Fibroblast of the conjunctiva (primary cell): ENCODE results near the gene PRG3.

Experiments used
- DNase-seq: peaks from one replicate; pipeline ENCODE4 v3.0.0-alpha.2; 2010; ENCODE audit warnings: low read depth

The PRG3 gene, protein sequence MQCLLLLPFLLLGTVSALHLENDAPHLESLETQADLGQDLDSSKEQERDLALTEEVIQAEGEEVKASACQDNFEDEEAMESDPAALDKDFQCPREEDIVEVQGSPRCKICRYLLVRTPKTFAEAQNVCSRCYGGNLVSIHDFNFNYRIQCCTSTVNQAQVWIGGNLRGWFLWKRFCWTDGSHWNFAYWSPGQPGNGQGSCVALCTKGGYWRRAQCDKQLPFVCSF

GRCh38 chr11:57380975-57381374 lies at the start of gene PRG3:
TSS of gene PRG3 (minus strand) at chr11:57381150. CDS start at chr11:57380708, 442 bp downstream.
- DNase-seq, result no peak

DNA sequence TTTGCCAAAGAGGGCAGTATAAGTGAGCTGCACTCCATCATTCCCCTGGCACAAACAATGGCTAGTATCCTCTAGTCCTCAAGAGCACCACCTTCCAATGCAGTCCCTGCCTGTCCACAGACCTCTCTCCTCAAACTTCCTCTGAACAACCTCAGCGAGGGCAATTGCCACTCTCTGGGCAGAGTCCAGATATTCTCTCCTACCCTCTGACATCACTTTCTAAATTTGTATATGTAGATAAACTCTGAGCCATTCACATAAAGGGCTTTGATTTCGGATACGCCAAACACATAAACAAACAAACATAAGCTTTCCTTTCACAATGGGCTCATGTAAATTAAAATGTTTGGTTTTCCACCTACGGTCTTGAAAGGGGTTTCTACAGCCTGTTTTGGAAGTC lies 49.0 kb upstream of the PRG3 start:
- DNase-seq, result no peak

DNA sequence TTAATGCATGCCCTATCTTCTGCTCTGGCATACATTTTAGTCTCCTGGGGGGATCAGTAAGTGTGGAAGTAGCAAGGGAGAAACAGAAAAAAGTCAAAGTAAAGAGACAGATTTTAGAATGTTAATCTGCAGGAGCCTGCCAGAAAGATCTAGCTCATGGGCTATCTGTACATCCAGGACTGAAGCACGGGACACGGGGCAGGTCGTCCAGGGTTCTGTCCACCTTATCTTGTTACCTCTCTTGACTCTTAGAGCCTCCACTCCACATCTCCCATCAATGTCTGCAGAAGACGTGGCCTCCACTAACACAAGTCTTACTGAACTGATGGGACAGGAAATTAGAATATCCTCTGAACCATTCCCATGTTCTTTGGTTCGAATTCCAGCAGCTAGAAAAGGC lies 47.7 kb upstream of the PRG3 start:
- no peak for DNase-seq

DNA sequence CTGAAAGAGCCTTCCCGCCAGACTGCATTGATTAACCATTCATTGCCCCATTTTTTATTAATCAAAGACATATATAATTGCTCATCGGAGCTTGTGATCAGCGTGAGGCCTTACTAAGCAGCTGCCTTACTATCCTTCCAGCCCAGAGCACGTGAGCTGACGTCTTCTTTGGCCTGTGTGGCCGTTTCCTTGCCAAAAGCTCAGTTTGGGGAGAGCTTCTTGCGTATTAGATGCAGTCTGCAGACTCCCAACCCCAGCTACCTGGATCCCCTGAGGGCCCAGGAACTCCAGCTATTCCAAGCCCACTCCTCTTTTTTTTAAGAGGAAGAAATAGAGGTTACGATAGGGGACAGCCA lies 46.8 kb upstream of the PRG3 start:
- peak; percentile 84 for DNase-seq

DNA sequence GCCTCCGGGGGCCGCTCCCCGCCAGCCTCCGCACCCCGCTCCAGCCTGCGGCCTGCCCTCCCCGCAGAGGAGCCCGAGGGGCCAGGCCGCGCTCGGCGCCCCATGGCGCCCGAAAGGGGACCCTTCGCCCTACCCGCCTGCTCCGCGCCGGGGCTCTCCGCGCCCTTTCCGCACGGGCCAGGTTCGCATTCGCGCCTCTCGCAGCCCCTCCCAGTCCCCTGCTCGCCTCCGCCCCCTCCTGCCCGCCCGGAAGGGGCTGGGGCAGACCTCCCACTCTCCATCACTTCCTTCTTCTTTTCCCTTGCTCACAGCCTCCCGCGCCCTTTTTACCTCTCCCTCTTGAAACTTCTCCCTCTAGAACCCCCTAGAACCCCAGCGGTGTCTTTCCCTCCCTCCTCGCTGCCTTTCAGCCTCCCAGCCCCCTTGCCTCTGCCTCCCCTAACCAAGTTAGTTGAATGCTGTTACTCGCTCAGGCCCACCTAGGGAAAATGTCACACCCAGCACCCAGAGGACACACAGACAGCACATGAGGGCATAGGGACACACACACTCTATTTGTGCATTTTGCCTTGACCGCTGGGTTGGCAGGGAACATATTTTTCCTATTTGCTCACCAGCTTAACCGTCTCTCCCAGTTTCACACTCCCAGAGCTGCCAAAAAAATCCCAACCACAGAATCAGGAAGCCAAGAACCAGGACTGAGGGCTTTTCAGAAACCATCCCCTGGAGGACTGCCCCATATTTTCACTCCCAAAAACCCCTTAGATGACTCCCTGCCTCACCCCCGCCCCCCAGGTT lies 46.2 kb upstream of the PRG3 start, which contains the start of gene SLC43A3:
SLC43A3 (minus strand) TSS at position 193 of the 798 bp plus-strand sequence. CDS start 949 bp downstream, outside the sequence.
- peak; percentile 85 for DNase-seq

DNA sequence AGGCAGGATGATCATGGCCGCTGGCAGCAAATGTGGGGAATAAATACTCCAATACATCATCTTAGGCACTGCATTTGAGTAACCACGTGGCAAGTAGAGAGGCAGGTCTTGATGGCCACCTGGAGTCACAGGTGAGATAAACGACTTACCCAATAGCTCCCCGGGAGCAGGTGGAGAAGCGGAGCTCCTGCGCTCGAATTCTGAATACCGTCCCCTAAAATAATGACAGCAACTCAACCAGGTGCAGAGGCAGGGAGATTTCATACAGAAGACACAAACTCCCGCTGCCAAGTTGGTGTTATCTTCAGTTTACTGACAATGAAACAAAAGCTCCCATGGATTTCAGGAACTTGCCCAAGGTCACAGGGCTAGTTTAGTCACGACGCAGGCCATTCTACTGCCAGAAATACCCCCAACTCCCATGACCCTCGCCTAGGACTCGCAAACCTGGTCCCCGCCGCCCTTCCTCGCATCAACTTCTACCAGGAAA lies 45.5 kb upstream of the PRG3 start:
- no peak for DNase-seq

- no peak for DNase-seq
These were observed 44.9 kb upstream of the PRG3 start for GRCh38 chr11:57425565-57426438.

- DNase-seq, result peak; percentile 56
These were observed 44.0 kb upstream of the PRG3 start for GRCh38 chr11:57424792-57425564.

DNA sequence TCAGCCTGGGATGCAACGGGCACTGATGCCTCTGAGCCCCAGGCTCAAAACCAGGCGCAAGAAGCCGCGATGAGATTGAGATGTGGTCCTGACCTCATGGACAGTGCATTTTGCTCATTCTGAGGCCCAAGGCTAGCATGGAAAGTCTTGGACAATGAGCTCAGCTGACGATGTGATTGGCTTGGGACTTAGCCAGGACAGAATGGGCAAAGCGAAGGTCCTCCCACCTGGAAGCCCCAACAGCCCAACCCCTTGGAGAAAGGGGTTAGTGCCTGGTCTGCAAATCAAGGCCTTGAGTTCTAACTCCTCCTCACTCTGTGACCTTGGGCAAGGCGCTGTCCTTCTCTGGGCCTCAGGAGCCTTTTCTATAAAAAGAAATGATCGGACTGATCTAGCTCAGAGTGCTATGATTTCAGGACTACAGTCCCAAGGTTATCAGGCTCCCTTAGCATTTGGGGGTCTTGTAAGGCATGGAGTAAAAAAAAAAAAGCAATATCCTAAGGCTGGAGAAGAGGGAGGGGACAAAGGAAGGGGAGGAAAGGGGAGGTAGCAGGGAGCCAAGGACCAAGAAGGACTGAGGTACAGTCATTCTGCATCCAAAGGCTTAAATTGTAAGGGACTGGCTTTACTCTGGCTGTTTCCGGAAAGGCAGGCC lies 43.3 kb upstream of the PRG3 start:
- DNase-seq, result no peak

DNA sequence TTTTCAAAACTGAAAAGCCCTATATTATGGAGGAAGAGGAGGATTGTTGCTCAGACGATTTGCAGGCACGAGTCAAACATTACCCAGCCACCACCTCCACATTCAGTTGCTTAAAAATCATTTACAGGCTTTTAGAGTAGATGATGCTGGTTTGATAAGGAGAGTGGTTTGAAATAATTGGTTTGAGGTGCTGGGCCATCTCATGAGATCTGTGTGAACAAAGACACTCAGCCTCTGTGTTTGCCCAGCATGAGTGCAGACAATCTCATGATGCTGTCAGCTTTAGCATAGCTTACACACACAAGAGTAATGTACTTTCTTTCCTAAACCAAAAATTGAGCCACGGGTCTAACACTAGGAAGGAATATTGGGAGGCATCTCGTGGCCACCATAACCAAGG lies 41.7 kb upstream of the PRG3 start:
- no peak for DNase-seq

DNA sequence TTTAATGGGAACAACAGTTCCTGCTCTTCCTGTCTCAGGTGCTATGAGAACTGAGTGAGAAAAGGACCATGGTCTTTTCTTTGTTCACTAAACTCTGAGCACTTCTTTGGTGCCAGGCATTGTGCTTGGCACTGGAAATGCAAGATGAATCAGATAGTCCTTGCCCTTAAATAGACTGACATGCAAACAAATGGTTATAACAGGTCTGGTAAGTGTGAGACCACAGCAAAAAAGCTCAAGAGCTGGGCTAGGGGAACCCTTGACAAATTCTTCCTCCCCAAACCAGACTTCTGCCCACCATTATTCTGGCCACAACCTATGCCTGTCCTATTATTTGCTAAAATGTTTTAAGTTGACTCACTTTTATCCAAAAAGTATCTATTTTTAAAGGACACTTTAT lies 40.9 kb upstream of the PRG3 start:
- no peak for DNase-seq

DNA sequence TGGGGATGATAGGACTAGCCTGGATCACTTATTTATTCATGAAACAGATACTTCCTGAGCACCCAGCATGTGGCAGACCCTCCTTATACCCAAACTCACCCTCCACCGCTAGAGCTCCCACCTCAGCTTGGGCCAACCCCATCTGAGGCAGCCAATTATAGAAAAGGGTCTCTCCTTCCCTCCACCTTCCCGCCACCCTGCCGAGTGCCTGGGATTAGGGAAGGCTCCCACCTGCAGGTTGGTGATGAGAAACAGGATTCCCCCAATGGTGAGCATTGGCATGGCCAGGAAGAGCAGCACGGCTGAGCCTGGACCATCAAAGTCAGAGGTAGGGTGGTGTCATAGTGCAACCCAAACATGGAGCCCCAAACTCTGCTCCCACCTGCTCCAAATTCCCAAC lies 40.1 kb upstream of the PRG3 start:
- no peak for DNase-seq

DNA sequence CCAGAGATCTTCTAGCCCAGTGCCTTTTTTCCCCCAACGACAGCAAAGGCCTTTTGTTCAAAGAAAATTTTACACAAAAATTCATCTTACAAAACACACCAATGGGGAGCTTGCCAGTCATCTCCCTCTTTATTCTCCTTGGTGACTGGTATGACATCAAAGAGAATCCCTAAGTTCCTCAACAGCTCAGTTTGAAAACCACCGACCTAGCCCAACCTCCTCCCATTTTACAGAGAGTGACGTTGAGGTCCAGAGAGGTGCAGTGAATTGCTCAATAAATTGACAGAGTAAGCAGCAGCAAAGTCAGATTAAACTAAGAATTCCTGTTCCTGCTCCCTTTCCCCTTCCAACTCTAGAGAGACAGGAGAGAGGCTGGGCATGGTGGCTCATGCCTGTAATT lies 38.2 kb upstream of the PRG3 start:
- no peak for DNase-seq

- no peak for DNase-seq
These were observed 37.2 kb upstream of the PRG3 start for GRCh38 chr11:57418131-57418530.

DNA sequence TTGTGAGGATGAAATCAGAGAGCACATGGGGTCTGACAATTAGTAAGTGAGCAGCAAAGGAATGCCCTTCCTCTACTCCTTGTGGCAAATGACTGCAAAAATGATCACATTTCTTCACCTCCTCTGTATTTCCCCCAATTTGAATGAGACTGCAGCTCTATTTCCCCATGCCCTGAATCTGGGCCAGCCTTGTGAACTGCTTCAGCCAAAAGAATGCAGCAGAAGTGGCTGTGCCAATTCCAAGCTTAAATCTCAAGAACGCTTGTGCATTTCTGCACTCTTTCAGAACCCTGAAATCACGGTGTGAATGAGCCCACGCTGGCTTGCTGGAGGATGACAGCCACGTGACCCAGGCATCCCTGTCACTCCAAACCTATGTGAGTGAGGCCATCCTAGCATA lies 36.1 kb upstream of the PRG3 start:
- peak; percentile 46 for DNase-seq

GRCh38 chr11:57416436-57416835 lies 35.5 kb upstream of the PRG3 start:
- DNase-seq, result no peak

GRCh38 chr11:57414612-57415212 lies 33.8 kb upstream of the PRG3 start:
- no peak for DNase-seq

DNA sequence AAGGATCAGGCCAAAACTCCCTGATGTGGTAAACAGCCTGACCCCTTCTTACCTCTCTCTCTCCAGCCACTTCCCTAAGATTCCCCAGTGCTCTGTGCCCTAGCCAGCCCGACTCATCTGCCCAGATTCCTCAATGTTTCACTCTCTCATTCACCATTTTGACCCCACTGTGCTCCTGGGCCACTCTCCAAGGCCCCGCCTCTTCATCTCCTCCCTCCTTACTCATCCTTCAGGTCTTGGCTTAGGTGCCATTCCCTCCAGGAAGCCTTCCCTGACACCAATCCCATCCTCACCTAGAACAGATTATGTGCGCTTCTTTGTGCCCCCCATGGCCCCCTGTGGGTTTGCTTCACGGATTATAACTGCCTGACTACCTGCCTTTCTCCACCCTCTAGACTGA lies 32.7 kb upstream of the PRG3 start:
- DNase-seq, result no peak

DNA sequence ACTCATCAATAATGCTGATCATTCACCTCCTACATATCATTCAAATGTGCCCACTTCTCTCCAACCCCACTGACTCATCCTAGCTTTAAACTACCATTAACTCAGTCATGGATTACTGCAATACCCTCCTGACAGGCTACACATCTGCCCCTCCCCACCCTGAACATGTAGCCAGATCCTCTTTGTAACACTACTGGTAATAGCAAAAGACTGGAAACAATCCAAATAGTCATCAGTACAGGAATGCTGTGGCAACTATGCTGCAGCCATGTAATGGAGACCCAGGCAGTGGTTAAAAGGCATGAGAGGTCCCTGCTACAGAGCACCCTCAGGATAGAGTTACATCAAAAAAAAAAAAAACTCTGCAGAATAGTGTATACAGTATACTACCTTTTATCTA lies 29.3 kb upstream of the PRG3 start:
- peak; percentile 63 for DNase-seq

DNA sequence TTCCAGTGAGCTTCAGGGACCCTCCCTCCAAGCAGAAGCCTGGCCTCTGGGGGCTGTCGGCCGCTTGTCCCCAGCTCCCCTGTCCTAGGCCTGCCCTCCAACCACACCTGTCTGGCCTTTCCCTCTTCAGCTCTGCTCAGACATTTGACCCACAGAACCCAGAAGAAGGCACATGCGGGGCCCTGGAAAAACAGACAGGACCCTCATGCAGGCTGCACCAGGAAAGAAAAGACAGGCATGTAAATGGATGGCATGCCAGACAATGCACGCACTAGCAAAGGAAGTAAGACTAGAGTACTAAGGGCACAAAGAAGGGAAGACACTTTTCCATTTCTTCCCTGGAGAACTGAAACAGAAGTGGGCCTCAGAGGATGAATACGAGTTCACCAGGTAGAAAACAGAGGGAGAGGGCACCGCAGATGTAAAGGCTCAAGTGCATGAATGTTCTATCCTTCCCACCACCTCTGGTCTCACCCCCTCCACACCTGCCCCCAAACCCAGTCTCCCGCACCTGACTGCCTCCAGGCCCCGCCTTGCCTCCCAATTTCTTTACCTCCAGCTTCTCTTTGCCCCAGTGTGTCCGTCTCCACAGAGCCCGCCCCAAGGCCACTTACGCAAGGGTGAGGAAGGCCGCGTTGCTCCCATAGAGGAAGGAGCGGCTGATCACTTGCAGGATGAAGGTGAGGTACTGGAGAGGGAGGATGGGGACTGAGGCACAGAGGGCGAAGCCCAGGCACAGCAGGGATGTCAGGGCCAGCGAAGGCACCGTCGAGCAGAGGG lies 28.6 kb upstream of the PRG3 start:
- no peak for DNase-seq
